Stimulated activated CD8-positive, alpha-beta memory T cell treated with anti-CD3 and anti-CD28 coated beads, Interleukin-15, amount 100 ng/mL, for 4 hours (primary cell): ENCODE measurements around the gene ZBTB46.
"Not testable (repeated sequence)": the region's sequence is repeated elsewhere in the genome, so short reads cannot be mapped to it uniquely, and the experiment has no call there.

ENCODE experiments used
- DNase-seq, 2 donors: peaks; one replicate each; pipeline ENCODE4 v3.0.0-alpha.2; 2020; ENCODE audit warnings: low read depth in 2 of 2

The ZBTB46 gene

DNA sequence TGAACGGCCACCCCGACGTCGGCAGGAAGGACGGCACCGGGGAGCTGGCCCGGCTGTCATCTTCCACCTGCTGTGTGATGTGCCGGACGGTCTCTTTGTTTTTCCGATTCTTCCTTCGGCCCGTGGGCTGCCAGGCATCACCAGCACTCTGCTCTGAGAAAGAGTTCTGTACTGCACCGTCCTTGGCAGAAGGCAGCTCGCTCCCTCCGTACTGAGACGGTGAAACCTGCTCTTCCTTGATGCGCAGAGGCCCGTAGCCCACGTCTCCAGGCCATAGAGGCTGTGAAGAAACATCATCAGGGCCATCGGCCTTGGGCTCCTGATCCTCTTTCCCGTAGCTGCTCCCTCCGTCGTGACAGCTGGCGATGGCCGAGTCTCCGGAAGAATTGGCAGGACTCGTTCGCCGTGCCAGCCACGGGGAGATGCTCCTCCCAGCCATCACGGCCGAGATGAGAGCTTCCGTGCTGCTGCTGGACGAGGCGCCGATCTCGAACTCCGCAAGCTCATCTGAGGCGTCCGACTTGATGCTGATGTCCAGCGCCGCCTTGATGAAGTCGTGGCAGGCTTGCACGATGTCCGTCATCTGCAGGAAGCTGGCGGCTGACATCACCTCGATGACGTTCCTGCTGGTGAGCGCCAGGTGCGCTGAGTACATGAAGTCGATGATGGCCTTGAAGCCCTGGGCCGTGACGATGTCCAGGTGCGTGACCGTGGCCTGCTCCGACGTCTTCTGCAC, 41.1 kb downstream of the ZBTB46 start:
- no peak for DNase-seq

DNA sequence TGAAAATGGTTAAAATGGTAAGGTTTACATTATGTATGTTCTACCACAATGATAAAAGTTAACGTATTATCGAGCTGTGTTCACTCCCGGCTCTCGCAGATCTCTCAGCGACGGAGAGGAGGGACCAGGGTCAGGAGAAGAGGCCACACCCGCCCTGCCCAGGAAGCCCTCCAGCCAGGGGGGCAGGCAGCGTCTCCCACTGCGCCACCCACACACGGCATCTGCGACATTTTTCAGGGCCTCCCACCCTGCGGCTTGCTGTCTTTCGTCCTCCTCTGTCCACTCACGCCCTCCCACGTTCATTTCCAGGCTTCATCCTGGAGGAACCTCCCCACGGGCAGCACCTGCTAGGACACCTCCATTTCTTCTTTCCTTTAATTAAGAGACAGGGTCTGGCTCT, 43.3 kb downstream of the ZBTB46 start:
- DNase-seq = no peak

DNA sequence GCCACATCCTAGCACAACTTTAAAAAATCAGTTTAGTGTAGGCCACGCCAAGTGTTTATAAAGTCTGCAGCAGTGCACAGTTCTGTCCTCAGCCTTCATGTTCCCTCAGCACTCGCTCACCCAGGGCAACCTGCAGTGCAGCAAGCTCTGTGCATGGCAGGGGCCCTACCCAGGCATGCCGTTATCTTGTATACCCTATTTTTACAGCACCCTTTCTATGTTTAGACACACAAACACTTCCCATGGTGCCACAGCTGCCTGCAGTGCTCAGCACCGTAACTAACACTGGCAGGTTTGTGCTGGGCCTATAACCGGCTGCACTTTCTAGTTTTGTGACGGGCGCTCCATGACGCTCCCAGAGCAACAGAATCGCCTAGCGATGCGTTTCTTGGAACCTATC, 43.8 kb downstream of the ZBTB46 start:
- DNase-seq = no peak

GRCh38 chr20:63785691-63786131, 45.4 kb downstream of the ZBTB46 start:
- DNase-seq = no peak

- DNase-seq = no peak
Measured at GRCh38 chr20:63783970-63784369, 47.1 kb downstream of the ZBTB46 start.

DNA sequence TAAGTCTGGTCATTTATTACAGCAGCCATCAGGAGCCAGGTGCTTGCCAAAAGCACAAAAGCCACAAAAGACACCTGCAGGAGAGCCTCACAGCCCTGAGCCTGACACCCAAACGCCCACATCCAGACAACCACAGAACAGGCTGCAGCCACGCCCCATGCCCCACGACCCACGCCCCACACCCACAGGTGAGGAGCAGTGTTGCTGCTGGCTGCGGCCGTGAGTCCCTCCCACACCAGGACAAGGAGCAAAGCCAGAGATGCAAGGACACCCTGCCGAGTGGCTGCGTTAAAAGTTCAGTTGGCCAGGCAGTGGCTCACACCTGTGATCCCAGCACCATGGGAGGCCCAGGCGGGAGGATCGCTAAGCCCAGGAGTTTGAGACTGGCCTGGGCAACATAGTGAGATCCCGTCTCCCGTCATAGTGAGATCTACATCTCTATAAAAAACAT, 48.5 kb downstream of the ZBTB46 start:
- DNase-seq = peak in 1 of 2 donors; percentile 13

- DNase-seq = peak; percentile 6 to 35
Measured at GRCh38 chr20:63782051-63782471, 49.0 kb downstream of the ZBTB46 start.

GRCh38 chr20:63781181-63781580, 49.9 kb downstream of the ZBTB46 start:
- DNase-seq = no peak

DNA sequence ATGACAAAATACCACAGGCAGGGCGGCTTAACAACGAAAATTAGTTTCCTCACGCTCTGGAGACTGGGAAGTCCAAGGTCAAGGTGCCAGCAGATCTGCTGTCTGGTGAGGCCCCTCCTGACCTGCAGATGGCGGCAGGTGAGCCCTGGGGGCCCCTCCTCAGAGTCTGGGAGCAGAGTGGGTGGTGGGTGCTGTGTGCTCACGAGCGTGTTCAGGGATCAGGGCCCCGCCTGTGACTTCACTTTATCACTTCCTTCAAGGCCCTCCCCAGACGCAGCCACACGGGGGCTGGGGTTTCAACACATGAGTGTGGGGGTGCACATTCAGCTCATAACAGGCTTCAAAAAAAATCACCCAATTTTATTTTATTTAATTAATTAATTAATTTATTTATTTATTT, 52.2 kb downstream of the ZBTB46 start:
- no peak for DNase-seq

DNA sequence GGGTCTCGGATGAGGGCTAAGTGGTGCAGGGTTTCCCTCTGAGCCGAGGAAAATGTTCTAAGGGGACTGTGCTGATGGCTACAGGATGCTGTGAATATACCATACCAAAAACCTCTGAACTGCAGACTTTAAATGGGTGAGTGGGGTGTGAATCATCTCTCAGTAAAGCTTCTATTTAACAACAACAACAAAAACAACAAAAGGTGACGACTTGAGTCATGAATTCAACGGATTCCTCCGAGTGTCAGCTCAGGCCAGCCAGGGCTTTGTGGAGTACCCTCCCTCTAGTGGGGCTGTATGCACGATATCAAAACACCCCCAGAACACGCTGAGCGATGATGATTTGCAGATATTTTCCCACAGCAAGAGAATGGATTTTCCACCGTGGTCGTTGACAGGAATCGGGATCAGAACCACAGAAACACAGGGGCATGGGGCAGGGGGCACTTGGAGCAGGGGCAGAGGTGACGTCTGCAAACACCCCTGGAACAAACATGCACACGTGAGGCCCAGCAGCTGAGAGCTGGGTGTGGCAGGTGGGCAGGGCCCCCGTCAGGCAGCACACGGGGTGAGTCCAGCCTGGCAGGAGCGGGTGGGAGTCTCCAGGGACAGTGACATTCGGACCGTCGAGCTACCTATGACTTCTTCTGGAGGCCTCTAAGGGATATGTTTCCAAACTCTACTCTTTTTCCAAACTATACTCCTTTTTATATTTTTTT, 52.9 kb downstream of the ZBTB46 start:
- no peak for DNase-seq

GRCh38 chr20:63777614-63778013, 53.5 kb downstream of the ZBTB46 start:
- DNase-seq = no peak

DNA sequence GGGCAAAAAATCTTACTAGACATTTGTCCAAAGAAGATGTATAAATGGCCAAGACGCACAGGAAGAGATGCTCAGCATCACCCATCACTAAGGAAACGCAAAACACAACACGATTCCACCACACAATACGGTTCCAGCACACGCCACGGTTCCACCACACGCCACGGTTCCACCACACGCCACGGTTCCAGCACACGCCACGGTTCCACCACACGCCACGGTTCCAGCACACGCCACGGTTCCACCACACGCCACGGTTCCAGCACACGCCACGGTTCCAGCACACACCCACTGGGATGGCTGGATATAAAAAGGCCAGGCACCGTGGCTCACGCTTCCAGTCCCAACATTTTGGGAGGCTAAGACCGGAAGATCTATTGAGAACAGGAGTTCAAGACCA, 54.2 kb downstream of the ZBTB46 start:
- DNase-seq = not testable (repeated sequence)

- peak in 1 of 2 donors; percentile 9 for DNase-seq
Measured at GRCh38 chr20:63775096-63775978, 55.7 kb downstream of the ZBTB46 start.

DNA sequence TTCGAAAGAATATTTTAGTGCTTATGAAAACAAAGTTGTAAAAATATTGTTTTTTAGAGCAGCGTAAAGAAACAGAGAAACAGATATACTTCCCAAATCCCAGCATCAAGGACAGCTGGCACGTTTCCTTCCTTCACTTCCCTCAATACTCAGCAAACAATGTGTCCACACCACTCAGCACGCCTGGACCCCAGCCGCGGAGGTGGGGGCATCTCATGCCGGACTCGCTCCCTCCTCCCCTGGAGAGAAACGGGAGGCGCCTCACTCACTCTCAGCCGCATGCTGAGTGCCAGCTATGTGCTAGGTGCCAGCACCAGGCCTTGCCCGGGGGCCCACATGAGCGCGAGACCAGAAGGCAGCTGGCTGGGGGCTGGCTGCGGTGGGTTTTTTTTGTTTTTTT, 56.8 kb downstream of the ZBTB46 start:
- no peak for DNase-seq

DNA sequence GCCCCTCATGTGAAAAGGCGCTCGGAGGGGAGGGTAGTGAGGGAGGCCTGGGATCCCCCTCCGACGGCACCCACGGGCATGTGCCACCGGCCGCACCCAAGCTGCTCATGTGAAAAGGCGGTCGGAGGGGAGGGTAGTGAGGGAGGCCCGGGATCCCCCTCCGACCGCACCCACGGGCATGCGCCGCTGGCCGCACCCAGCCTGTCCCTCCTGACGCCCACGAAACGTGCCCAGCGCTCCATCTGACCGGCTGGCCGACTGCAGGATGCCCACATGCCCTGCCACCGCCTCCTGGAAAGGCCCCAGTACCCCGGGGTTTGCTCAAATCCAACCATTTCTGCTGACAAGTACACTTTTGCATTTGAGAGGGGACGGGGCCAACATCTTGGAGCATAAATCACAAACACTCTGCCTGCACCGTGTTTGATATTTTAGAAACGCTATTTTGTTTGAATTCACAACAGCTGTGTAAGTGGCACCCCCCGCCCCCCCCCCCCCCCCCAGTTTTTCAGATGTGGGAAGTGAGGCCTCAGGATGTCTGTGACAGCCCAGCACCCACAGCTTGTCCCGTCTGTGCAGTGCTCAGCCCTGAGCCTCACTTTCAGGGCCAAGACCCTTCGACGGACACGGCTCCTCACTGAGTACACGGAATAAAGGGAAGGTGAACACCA, 57.4 kb downstream of the ZBTB46 start:
- DNase-seq = no peak

- DNase-seq = no peak
Measured at GRCh38 chr20:63772781-63773518, 58.1 kb downstream of the ZBTB46 start.

GRCh38 chr20:63771046-63771707, 59.9 kb downstream of the ZBTB46 start:
- DNase-seq = no peak

GRCh38 chr20:63769891-63770474, 61.1 kb downstream of the ZBTB46 start:
- no peak for DNase-seq

DNA sequence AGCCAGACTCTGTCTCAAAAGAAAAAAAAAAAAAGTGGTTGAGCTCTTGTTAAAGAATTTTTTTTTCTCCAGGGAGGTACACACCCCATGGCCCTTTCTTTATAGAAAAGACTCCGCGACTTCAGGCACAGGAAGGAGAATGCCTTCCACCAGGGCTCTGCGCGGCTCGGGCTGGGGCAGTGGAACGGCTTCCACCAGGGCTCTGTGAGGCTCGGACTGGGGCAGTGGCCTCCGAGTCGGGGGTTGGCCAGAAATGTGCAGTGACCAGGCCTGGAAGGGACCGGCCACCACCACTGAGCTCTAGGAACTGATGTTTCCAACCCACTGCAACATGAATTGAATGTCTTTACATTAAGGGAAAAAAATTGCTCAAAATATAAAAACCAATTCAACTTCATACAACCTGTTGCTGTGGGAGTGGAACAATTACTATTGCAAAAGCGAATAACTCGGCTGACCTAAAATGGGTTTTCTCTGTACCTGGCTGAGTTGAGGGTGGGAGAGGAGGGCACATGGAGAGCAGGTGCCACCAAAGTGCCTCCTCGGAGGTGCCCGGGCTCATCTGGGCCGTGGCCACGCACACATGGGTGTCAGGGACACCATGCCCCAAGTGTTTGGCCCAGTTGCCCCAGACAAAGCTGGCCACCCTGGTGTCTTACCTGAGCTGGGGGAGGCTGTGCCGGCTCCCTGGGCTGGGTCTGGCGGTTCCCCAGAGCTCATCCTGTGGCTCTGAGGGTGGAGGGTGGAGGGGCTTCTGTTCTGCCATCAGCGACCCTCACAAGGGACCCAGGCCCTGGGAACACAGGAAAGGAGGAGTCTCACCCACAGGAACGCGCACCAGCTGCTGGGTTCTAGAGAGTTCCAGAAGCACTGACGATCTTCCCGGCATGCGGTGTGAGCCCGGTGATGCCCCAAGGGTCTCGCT, 62.2 kb downstream of the ZBTB46 start:
- no peak for DNase-seq
